Epithelial cell of prostate (primary cell): ENCODE measurements around the gene TMEM117.
A peak's percentile ranks its signal among the peaks of the same experiment; 100 is the strongest.
"Not testable (repeated sequence)": the region's sequence is repeated elsewhere in the genome, so short reads cannot be mapped to it uniquely, and the experiment has no call there.

ENCODE experiments used
- DNase-seq: peaks from one replicate; pipeline ENCODE4 v3.0.0-alpha.2; 2011; ENCODE audit warnings: low read depth, low spot score
- H3K27ac ChIP-seq: fragments of 450-650 bp; 2 replicates; pipeline ENCODE4 v1.5.1; 2017; ENCODE audit warnings: mild to moderate bottlenecking

TMEM117 gene

DNA sequence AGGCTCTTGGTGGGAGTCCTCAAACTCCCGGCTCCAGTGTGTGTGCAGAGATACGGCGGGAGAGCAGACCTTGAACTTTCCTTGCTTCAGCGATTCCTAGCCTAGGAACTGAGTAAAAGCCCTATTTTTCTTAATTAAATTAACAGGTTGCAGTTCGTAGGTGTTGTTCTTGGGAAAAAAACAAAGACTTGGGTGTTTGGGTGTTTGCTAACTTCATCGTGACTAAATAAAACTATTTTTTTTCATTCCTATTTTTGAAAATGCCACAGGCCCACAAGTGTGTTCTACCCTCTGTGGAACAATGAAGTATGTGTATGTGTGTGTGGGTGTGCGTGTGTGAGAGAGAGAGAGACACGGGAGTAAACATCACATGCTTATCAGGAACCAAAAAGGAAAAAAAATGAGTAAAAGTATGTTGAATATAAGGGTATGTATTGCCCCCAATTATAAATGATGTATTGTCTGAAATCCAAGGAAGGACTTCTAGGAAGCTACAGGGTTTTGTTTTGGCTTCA, 651 bp downstream of the TMEM117 start:
- DNase-seq: no peak
- peak overlapping the region; percentile 63 for H3K27ac ChIP-seq

- no peak overlapping the region for H3K27ac ChIP-seq
- DNase-seq: no peak
Measured at GRCh38 chr12:43840338-43840737, 4.5 kb downstream of the TMEM117 start.

DNA sequence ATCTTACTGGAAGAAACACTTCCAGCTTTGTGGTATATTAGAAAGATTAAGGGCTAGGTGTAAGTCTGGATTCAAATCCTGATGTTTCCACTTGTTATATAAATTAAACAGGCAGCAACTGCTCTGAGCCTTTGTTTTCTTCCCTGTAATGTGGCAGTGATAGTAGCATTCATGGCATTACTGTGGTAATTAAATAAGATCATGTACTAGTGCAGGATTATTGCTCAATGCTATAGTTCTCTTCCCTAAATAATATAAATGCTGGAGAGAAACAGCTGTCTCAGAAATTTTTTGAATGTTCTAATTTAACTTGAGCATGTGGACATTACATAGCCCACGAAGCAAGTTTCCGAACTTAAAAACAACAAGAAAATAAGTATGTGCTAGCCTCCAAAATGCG, 5.4 kb downstream of the TMEM117 start:
- DNase-seq: no peak
- no peak overlapping the region for H3K27ac ChIP-seq

DNA sequence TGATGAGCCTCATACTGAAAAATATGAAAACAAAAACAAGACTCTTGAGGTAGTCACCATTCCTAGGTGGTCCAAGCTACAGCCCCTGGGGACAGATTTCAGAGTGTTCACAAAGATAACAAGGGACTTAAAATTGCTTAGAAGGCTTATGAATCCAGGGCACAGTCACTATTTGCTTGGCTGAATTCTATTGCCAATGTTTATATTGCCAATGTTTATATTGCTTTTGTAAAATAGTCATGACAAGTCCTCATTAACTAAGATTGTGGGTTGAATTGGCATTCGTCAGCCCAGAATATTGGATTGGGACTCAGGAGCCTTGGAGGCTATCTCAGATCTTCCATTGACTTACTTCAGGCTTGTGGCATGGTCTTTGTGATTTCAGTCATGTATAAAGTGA, 6.4 kb downstream of the TMEM117 start:
- no peak overlapping the region for H3K27ac ChIP-seq
- DNase-seq: no peak

- peak; percentile 71 for DNase-seq
- H3K27ac ChIP-seq: peak overlapping the region; percentile 93
Measured at GRCh38 chr12:43847425-43848225, 11.7 kb downstream of the TMEM117 start.

GRCh38 chr12:43848226-43848507, 12.3 kb downstream of the TMEM117 start:
- no peak for DNase-seq
- H3K27ac ChIP-seq: peak overlapping the region; percentile 93

DNA sequence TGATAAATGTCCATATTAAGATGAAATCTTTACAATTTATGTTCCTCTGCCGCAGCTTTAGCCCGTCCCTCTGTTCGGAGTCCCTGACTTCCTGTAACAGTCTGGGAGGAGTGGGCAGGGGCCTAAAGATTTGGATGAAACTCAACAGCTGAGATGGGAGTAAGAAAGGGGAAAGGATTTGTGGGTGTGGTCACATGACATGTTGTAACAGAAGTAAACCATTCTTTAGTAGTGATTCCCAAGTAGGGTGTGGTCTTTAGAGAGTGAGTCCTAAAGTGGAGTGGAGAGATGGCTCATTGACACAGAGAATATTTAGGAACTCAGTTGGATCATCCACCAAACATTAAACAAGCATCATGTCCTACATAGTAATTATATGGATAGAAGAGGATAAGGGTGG, 12.9 kb downstream of the TMEM117 start:
- peak overlapping the region; percentile 93 for H3K27ac ChIP-seq
- DNase-seq: no peak

GRCh38 chr12:43852744-43853143, 16.9 kb downstream of the TMEM117 start:
- DNase-seq: no peak
- H3K27ac ChIP-seq: peak overlapping the region; percentile 93

DNA sequence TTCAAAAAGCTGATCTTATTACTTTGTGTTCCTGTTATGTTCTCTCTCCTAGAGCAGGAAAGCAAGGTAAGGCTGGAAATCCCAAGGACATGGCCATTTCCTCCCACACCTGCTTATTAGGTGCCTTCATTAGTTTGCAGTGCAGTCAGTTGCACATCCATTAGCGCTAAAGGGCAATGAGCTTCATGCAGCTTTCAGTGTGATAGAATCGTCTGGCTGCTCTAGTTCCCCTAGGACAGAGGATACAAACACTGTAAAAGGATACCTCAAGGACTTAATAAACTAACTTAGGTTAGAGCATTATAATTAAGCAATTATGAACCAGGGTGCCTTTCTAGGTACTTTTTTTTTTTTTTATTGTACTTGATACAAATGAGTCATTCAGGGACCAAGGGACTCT, 21.1 kb downstream of the TMEM117 start:
- no peak for DNase-seq

DNA sequence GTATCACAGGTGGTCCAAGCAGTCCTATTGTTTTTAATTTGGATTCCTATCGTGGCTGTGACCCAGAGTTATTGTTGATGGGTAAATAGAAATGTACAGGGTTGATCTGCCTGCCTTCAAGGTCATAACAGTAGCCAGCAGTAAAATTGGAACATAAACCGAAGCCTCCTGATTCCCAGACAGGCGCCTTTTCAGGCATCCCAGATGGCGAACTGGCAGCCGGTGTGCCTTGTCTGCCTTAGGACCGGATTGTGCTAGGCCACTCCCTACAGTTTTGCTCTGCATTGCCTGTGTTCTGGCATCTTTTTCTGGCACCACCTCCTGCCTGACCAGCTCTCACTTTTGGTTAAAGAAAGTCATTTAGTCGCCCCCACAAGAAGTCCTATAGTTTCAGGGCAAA, 22.2 kb downstream of the TMEM117 start:
- no peak for DNase-seq
- no peak overlapping the region for H3K27ac ChIP-seq

More for the DNA sequence above, 21.1 kb downstream of the TMEM117 start:
- H3K27ac ChIP-seq: no peak overlapping the region

- H3K27ac ChIP-seq: no peak overlapping the region
- no peak for DNase-seq
Measured at GRCh38 chr12:43858991-43859390, 23.1 kb downstream of the TMEM117 start.

- H3K27ac ChIP-seq: peak overlapping the region; percentile 66
- no peak for DNase-seq
Measured at GRCh38 chr12:43861015-43861839, 25.3 kb downstream of the TMEM117 start.

- H3K27ac ChIP-seq: peak overlapping the region; percentile 66
- DNase-seq: no peak
Measured at GRCh38 chr12:43861840-43862150, 25.9 kb downstream of the TMEM117 start.

DNA sequence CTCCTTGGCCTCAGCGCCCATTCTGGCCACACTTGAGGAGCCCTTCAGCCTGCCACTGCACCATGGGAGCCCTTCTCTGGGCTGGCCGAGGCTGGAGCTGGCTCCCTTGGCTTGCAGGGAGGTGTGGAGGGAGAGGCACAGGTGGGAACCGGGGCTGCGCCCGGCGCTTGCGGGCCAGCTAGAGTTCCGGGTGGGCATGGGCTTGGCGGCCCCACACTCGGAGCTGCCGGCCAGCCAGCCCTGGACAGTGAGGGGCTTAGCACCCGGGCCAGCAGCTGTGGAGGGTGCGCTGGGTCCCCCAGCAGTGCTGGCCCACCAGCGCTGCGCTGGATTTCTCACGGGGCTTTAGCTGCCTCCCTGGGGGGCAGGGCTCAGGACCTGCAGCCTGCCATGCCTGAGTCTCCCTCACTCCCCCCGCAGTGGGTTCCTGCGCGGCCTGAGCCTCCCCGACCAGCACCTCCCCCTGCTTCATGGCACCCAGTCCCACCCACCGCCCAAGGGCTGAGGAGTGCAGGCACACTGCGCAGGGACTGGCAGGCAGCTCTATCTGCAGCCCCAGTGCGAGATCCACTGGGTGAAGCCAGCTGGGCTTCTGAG, 28.0 kb downstream of the TMEM117 start:
- no peak overlapping the region for H3K27ac ChIP-seq
- DNase-seq: no peak

DNA sequence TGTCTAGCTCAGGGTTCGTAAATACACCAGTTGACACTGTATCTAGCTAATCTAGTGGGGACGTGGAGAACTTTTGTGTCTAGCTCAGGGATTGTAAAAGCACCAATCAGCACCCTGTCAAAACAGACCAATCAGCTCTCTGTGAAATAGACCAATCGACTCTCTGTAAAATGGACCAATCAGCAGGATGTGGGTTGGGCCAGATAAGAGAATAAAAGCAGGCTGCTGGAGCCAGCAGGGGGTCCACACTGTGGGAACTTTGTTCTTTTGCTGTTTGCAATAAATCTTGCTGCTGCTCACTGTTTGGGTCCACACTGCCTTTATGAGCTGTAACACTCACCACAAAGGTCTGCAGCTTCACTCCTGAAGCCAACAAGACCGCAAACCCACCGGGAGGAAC, 28.7 kb downstream of the TMEM117 start:
- DNase-seq, H3K27ac ChIP-seq: not testable (repeated sequence)

GRCh38 chr12:43869184-43869583, 33.3 kb downstream of the TMEM117 start:
- DNase-seq: no peak
- H3K27ac ChIP-seq: no peak overlapping the region

DNA sequence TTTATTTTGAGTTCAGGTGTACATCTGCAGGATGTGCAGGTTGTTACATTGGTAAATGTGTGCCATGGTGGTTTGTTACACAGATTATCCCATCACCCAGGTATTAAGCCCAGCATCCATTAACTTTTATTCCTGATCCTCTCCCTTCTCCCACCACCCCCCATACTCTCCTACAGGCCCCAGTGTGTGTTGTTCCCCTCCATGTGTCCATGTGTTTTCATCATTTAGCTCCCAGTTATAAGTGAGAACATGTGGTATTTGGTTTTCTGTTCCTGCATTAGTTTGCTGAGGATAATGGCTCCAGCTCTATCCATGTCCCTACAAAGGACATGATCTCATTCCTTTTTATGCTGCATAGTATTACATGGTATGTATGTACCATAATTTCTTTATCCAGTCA, 33.9 kb downstream of the TMEM117 start:
- not testable (repeated sequence) for H3K27ac ChIP-seq, DNase-seq

GRCh38 chr12:43871258-43871657, 35.4 kb downstream of the TMEM117 start:
- H3K27ac ChIP-seq, DNase-seq: not testable (repeated sequence)

- no peak for DNase-seq
- H3K27ac ChIP-seq: no peak overlapping the region
Measured at GRCh38 chr12:43872396-43872795, 36.5 kb downstream of the TMEM117 start.

DNA sequence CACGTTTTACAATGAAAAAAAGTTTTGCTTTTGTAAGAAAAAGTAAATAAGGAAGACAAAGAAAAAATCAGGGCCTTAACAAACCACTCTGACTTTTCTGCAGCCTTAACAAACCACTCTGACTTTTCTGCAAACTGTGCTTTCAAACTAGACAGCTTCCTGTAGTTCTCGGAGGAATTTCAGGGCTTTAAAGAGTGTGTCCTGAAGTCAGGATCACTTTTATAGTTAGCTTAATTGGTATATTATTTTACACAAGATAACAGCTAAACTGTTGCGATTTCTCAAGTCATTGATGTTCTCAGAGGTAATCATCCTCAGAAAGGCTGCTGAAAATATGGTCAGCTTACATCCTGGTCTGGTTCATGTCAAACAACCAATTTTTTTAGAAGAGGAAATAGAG, 42.2 kb downstream of the TMEM117 start:
- DNase-seq: no peak

GRCh38 chr12:43880547-43880946, 44.7 kb downstream of the TMEM117 start:
- H3K27ac ChIP-seq: no peak overlapping the region
- DNase-seq: no peak

More for the DNA sequence above, 42.2 kb downstream of the TMEM117 start:
- no peak overlapping the region for H3K27ac ChIP-seq
